ENCODE measurements around the gene BTN1A1.
"Not testable (repeated sequence)": the region's sequence is repeated elsewhere in the genome, so short reads cannot be mapped to it uniquely, and the experiment has no call there.

The BTN1A1 gene

DNA sequence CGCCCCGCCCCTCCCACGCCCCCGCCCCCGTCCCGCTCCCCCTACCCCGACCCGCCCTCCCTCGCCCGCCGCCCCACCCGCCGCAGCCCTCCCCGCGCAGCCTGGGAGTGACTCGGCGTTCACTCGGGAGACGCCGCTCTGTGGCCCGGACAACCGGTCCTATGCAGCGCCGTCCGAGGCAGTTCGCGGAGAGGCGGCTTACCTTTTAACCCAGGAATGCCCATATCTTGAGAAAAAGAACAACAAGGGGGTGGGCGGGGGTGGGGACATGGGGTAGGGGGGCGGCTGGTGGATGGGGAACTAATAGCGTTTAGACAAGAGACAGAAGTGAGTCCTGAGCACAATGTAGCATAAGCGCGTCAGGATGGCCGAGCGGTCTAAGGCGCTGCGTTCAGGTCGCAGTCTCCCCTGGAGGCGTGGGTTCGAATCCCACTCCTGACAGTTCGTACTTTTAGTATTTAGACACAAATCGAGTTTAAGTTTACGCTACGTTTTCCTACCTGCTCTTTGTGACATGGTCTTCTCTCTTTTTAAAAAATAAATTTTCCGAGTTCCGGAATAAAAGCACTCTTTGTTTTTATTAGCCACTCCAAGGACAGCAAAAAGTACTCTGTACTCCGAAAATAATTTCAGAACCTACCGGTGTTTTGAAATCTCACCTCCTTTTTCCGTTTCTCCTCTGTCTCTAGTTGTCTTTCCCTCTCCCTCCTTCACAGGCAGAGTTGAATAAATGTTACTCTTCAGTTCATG lies 20.9 kb downstream of the BTN1A1 start:
- peak overlapping the region; percentile 75 for H3K4me3 ChIP-seq (ENCODE audit: low read depth, low read length)
- peak; percentile 82 to 86 for DNase-seq
- no peaks in the 10 kb centered on the region for H3K27me3 ChIP-seq (ENCODE audit: insufficient read depth, low read length)
- WGBS (ENCODE audit: extremely low coverage, insufficient coverage, insufficient read length): no CpG with 5 or more reads among the region's 49 CpGs
- H3K4me2 ChIP-seq (ENCODE audit: low read length): peak overlapping the region; percentile 63
- no peaks in the 10 kb centered on the region for H3K9me3 ChIP-seq (ENCODE audit: insufficient read depth, low read depth, low read length)
- no peak overlapping the region for H4K91ac ChIP-seq (ENCODE audit: low read depth, low read length)
- no peak overlapping the region for H2BK5ac ChIP-seq (ENCODE audit: low read depth, low read length, poor library complexity)
- no peak overlapping the region for H3K18ac ChIP-seq (ENCODE audit: low read length)
- H3K79me1 ChIP-seq (ENCODE audit: low read length): peaks cover 8% of the 10 kb centered on the region
- peak overlapping the region; percentile 93 for H3K27ac ChIP-seq (ENCODE audit: low read depth, low read length)
- H3K4ac ChIP-seq (ENCODE audit: low read depth, low read length): no peak overlapping the region
- H2AK5ac ChIP-seq (ENCODE audit: low read length): no peak overlapping the region
- H2AFZ ChIP-seq (ENCODE audit: insufficient read depth, low read length, poor library complexity): no peak overlapping the region
- H3K4me1 ChIP-seq (ENCODE audit: control insufficient read depth in 1 of 2, insufficient read depth in 2 of 2, low read length in 2 of 2): no peaks in the 10 kb centered on the region
- H2BK120ac ChIP-seq (ENCODE audit: insufficient read depth, low read length, poor library complexity): no peak overlapping the region
- no peak overlapping the region for H3K14ac ChIP-seq (ENCODE audit: low read length)
- H2BK12ac ChIP-seq (ENCODE audit: low read length): no peak overlapping the region
- peaks cover 5% of the 10 kb centered on the region for H3K79me2 ChIP-seq (ENCODE audit: control insufficient read depth, insufficient read depth, low read length, poor library complexity)
- no peak overlapping the region for H4K12ac ChIP-seq (ENCODE audit: low read depth, low read length)
- H3K36me3 ChIP-seq (ENCODE audit: control insufficient read depth in 1 of 2, insufficient read depth in 2 of 2, low read length in 2 of 2): no peaks in the 10 kb centered on the region
- H3K9ac ChIP-seq (ENCODE audit: low read length): peak overlapping the region; percentile 15
- no peak overlapping the region for H3K23ac ChIP-seq (ENCODE audit: low read length)
- H4K8ac ChIP-seq (ENCODE audit: low read depth, low read length): no peak overlapping the region

- peak overlapping the region; percentile 92 for H2BK5ac ChIP-seq (ENCODE audit: low read depth, low read length, poor library complexity)
- peak overlapping the region; percentile 96 for H4K91ac ChIP-seq (ENCODE audit: low read depth, low read length)
- no peaks in the 10 kb centered on the region for H3K27me3 ChIP-seq (ENCODE audit: insufficient read depth, low read length)
- peak; percentile 66 to 81 for DNase-seq
- no peaks in the 10 kb centered on the region for H3K9me3 ChIP-seq (ENCODE audit: insufficient read depth, low read depth, low read length)
- H3K79me2 ChIP-seq (ENCODE audit: control insufficient read depth, insufficient read depth, low read length, poor library complexity): peaks cover 5% of the 10 kb centered on the region
- H3K4me3 ChIP-seq (ENCODE audit: low read depth, low read length): peak overlapping the region; percentile 82
- H4K8ac ChIP-seq (ENCODE audit: low read depth, low read length): peak overlapping the region; percentile 89
- peak overlapping the region; percentile 10 for H2BK12ac ChIP-seq (ENCODE audit: low read length)
- peaks cover 8% of the 10 kb centered on the region for H3K79me1 ChIP-seq (ENCODE audit: low read length)
- peak overlapping the region; percentile 96 for H3K9ac ChIP-seq (ENCODE audit: low read length)
- H3K4me2 ChIP-seq (ENCODE audit: low read length): peak overlapping the region; percentile 63
- H2AFZ ChIP-seq (ENCODE audit: insufficient read depth, low read length, poor library complexity): peak overlapping the region; percentile 27
- H2BK120ac ChIP-seq (ENCODE audit: insufficient read depth, low read length, poor library complexity): peak overlapping the region; percentile 91
- peak overlapping the region; percentile 80 for H3K4ac ChIP-seq (ENCODE audit: low read depth, low read length)
- H3K4me1 ChIP-seq (ENCODE audit: control insufficient read depth in 1 of 2, insufficient read depth in 2 of 2, low read length in 2 of 2): no peaks in the 10 kb centered on the region
- H3K18ac ChIP-seq (ENCODE audit: low read length): peak overlapping the region; percentile 93
- peak overlapping the region; percentile 93 for H4K12ac ChIP-seq (ENCODE audit: low read depth, low read length)
- peak overlapping the region; percentile 97 for H3K14ac ChIP-seq (ENCODE audit: low read length)
- H3K36me3 ChIP-seq (ENCODE audit: control insufficient read depth in 1 of 2, insufficient read depth in 2 of 2, low read length in 2 of 2): no peaks in the 10 kb centered on the region
- peak overlapping the region; percentile 93 for H3K27ac ChIP-seq (ENCODE audit: low read depth, low read length)
- no peak overlapping the region for H3K23ac ChIP-seq (ENCODE audit: low read length)
- WGBS (ENCODE audit: extremely low coverage, insufficient coverage, insufficient read length): no CpG with 5 or more reads among the region's 74 CpGs
- H2AK5ac ChIP-seq (ENCODE audit: low read length): peak overlapping the region; percentile 17
Observed at GRCh38 chr6:26521600-26522391, 21.7 kb downstream of the BTN1A1 start.

DNA sequence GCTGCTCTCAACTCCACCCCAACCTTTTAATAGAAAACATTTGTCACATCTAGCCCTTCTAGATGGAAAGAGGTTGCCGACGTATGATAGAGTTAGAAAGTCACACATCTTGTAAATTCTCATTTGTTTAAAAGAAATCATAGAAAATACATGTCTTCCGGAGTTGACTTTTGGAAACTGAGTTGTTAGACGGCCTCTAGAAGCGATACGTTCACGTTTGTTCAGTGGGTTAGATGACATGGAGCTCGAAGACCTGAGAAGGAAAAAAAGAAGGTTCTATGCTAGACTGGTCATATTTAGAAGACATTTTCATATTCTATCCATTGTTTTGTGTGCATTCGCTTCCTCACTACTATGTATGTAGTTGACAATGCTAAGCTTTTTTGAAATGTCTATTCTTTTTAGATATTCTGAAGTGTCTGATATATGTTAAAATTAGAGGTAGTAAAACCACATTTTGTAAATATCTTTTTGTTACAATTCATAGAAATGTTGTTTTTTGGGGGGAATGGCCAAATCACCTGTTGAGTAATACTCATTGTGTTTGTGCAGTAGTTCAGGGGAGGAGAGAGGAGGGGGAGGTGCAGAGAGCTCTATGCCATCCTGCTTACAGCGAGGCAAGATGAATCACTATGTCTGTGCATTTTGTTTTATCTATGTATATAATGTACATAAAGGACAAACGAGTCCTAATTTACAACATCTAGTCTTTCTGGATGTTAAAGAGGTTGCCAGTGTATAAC lies 22.6 kb downstream of the BTN1A1 start:
- H2AFZ ChIP-seq (ENCODE audit: insufficient read depth, low read length, poor library complexity); H2AK5ac ChIP-seq (ENCODE audit: low read length); H4K8ac ChIP-seq (ENCODE audit: low read depth, low read length); H2BK5ac ChIP-seq (ENCODE audit: low read depth, low read length, poor library complexity); H3K18ac ChIP-seq (ENCODE audit: low read length); H3K36me3 ChIP-seq (ENCODE audit: control insufficient read depth in 1 of 2, insufficient read depth in 2 of 2, low read length in 2 of 2); H3K27ac ChIP-seq (ENCODE audit: low read depth, low read length); H3K9ac ChIP-seq (ENCODE audit: low read length); DNase-seq; H3K9me3 ChIP-seq (ENCODE audit: insufficient read depth, low read depth, low read length); H3K14ac ChIP-seq (ENCODE audit: low read length); H2BK120ac ChIP-seq (ENCODE audit: insufficient read depth, low read length, poor library complexity); H3K27me3 ChIP-seq (ENCODE audit: insufficient read depth, low read length); H2BK12ac ChIP-seq (ENCODE audit: low read length); H3K4me3 ChIP-seq (ENCODE audit: low read depth, low read length); H4K12ac ChIP-seq (ENCODE audit: low read depth, low read length); H3K79me1 ChIP-seq (ENCODE audit: low read length); H3K23ac ChIP-seq (ENCODE audit: low read length); H3K4me1 ChIP-seq (ENCODE audit: control insufficient read depth in 1 of 2, insufficient read depth in 2 of 2, low read length in 2 of 2); H3K79me2 ChIP-seq (ENCODE audit: control insufficient read depth, insufficient read depth, low read length, poor library complexity); H3K4ac ChIP-seq (ENCODE audit: low read depth, low read length); H4K91ac ChIP-seq (ENCODE audit: low read depth, low read length): not testable (repeated sequence)
- peak overlapping the region; percentile 63 for H3K4me2 ChIP-seq (ENCODE audit: low read length)
- WGBS (ENCODE audit: extremely low coverage, insufficient coverage, insufficient read length): no CpG with 5 or more reads among the region's 11 CpGs

DNA sequence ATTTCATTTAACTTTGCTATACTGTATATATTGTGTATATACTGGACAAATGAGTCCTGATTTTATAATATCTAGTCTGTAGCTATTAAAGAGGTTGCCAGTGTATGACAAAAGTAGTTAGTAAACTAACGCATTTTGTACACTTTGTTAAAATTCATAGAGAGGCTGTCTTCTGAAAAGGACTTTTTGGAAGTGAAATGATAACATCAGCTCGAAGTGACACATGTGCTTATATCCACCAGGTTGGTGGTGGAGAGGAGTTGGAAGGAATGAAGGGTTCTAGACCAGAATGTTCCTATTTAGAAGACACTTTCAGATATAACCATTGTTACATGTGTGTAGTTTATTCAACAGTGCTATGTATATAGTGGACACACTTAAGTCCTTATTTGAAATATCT lies 24.2 kb downstream of the BTN1A1 start:
- DNase-seq; H3K4ac ChIP-seq (ENCODE audit: low read depth, low read length); H3K9me3 ChIP-seq (ENCODE audit: insufficient read depth, low read depth, low read length); H2BK12ac ChIP-seq (ENCODE audit: low read length); H3K27me3 ChIP-seq (ENCODE audit: insufficient read depth, low read length); H3K14ac ChIP-seq (ENCODE audit: low read length); H3K18ac ChIP-seq (ENCODE audit: low read length); H2BK120ac ChIP-seq (ENCODE audit: insufficient read depth, low read length, poor library complexity); H3K79me1 ChIP-seq (ENCODE audit: low read length); H3K9ac ChIP-seq (ENCODE audit: low read length); H4K91ac ChIP-seq (ENCODE audit: low read depth, low read length); H4K12ac ChIP-seq (ENCODE audit: low read depth, low read length); H2BK5ac ChIP-seq (ENCODE audit: low read depth, low read length, poor library complexity); H3K23ac ChIP-seq (ENCODE audit: low read length); H2AK5ac ChIP-seq (ENCODE audit: low read length); H3K36me3 ChIP-seq (ENCODE audit: control insufficient read depth in 1 of 2, insufficient read depth in 2 of 2, low read length in 2 of 2); H2AFZ ChIP-seq (ENCODE audit: insufficient read depth, low read length, poor library complexity); H4K8ac ChIP-seq (ENCODE audit: low read depth, low read length); H3K4me3 ChIP-seq (ENCODE audit: low read depth, low read length); H3K27ac ChIP-seq (ENCODE audit: low read depth, low read length); H3K79me2 ChIP-seq (ENCODE audit: control insufficient read depth, insufficient read depth, low read length, poor library complexity); H3K4me2 ChIP-seq (ENCODE audit: low read length); H3K4me1 ChIP-seq (ENCODE audit: control insufficient read depth in 1 of 2, insufficient read depth in 2 of 2, low read length in 2 of 2): not testable (repeated sequence)
- WGBS (ENCODE audit: extremely low coverage, insufficient coverage, insufficient read length): no CpG with 5 or more reads among the region's 2 CpGs

All from trophoblast cell (in vitro differentiated cells and primary cell).